Body of pancreas (tissue), 4 donors: ENCODE measurements around the gene QPRT.

Experiments used
- POLR2A ChIP-seq, 3 donors: fragments of 450-650 bp; IDR thresholded peaks; one replicate each; pipeline ENCODE4 v1.6.1; 2016; ENCODE audit warnings: antibody characterized with exemption in 3 of 3, mild to moderate bottlenecking in 2 of 3
- TF ChIP-seq, protein P1 (sequence below), 7 experiments: fragments of 450-650 bp in 4 of 7; fragments of 200-600 bp in 3 of 7; sonication (generic) in 3 of 7; IDR thresholded peaks; one replicate each; pipeline ENCODE4 v1.5.1; 2016 to 2019; ENCODE audit warnings: antibody characterized with exemption in 7 of 7

DNA sequence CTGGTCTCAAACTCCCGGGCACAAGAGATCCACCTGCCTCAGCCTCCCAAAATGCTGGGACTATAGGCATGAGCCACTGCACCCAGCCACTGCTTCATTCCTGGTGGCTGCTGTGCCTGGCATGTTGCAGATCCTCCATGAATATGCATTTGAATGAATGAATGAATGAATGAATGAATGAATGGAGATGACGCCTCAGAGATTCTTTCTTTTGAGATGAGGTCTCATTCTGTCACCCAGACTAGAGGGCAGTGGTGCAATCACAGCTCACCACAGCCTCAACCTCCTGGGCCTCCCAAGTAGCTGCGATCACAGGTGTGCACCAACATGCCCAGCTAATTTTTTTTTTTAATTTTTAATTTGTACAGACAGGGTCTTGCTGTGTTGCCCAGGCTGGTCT, 10.7 kb upstream of the QPRT start:
- TF ChIP-seq, protein P1, sequence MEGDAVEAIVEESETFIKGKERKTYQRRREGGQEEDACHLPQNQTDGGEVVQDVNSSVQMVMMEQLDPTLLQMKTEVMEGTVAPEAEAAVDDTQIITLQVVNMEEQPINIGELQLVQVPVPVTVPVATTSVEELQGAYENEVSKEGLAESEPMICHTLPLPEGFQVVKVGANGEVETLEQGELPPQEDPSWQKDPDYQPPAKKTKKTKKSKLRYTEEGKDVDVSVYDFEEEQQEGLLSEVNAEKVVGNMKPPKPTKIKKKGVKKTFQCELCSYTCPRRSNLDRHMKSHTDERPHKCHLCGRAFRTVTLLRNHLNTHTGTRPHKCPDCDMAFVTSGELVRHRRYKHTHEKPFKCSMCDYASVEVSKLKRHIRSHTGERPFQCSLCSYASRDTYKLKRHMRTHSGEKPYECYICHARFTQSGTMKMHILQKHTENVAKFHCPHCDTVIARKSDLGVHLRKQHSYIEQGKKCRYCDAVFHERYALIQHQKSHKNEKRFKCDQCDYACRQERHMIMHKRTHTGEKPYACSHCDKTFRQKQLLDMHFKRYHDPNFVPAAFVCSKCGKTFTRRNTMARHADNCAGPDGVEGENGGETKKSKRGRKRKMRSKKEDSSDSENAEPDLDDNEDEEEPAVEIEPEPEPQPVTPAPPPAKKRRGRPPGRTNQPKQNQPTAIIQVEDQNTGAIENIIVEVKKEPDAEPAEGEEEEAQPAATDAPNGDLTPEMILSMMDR (IDR thresholded peaks at IDR 0.05), result no peak
- no peak for TF ChIP-seq POLR2A (IDR thresholded peaks at IDR 0.05)
